Upper lobe of left lung (tissue), 6 donors: ENCODE measurements around the gene TPPP. TPM values are rescaled to one million over a fixed set of nuclear protein-coding genes. Genes with fewer than 3 reads are reported as not detected.

Experiments used
- ATAC-seq, 2 donors: fragments of 200-7000 bp; cut with Tn5 transposase; one replicate each; pipeline ENCODE4 v1.9.1; 2022; ENCODE audit warnings: mild to moderate bottlenecking in 2 of 2, moderate library complexity in 2 of 2; ENCODE audit not compliant: low FRiP score in 2 of 2
- DNase-seq, 2 donors: peaks; one replicate each; pipeline ENCODE4 v3.0.0-alpha.2; 2019 to 2020
- H3K27ac ChIP-seq, 4 donors: fragments of 200-600 bp; sonication (generic); one replicate each; pipeline ENCODE4 v1.5.1; 2016 to 2019
- H3K27me3 ChIP-seq, 4 donors: fragments of 200-600 bp; sonication (generic); one replicate each; pipeline ENCODE4 v1.5.1; 2017 to 2019
- H3K36me3 ChIP-seq, 4 donors: fragments of 200-600 bp; sonication (generic); one replicate each; pipeline ENCODE4 v1.5.1; 2016 to 2019
- H3K4me1 ChIP-seq, 4 donors: fragments of 200-600 bp; sonication (generic); one replicate each; pipeline ENCODE4 v1.5.1; 2018 to 2019
- H3K4me3 ChIP-seq, 4 donors: fragments of 200-600 bp; sonication (generic); one replicate each; pipeline ENCODE4 v1.5.1; 2017 to 2019; ENCODE audit warnings: mild to moderate bottlenecking in 2 of 4, moderate library complexity in 1 of 4
- H3K9me3 ChIP-seq, 4 donors: fragments of 200-600 bp; sonication (generic); one replicate each; pipeline ENCODE4 v1.5.1; 2018 to 2019
- CTCF ChIP-seq, 6 experiments: fragments of 450-650 bp in 4 of 6; fragments of 200-600 bp in 2 of 6; sonication (generic) in 2 of 6; IDR thresholded peaks; one replicate each; pipeline ENCODE4 v1.5.1; 2016 to 2019; ENCODE audit warnings: antibody characterized with exemption in 6 of 6
- EP300 ChIP-seq, 4 donors: sonication (generic); formaldehyde crosslinking; IDR thresholded peaks; one replicate each; pipeline ENCODE4 v1.5.1; 2017; ENCODE audit warnings: antibody characterized with exemption in 4 of 4, control low read depth in 2 of 4
- POLR2A ChIP-seq, 4 donors: fragments of 450-650 bp; IDR thresholded peaks; one replicate each; pipeline ENCODE4 v1.5.1; 2016 to 2017; ENCODE audit warnings: antibody characterized with exemption in 4 of 4, mild to moderate bottlenecking in 2 of 4
- POLR2AphosphoS5 ChIP-seq, 2 donors: sonication (generic); formaldehyde crosslinking; IDR thresholded peaks; one replicate each; pipeline ENCODE4 v1.5.1; 2017; ENCODE audit warnings: antibody characterized with exemption in 2 of 2
- WGBS, 2 donors: methylation state at CpG; one replicate each; pipeline ENCODE4 v1.1.5; 2017 to 2018; 5-methylcytosine and 5-hydroxymethylcytosine counted together
- total RNA-seq, 6 donors: library from RNA; depleted of rRNA in 4 of 6; stranded (reverse); fragments of >200 nt in 4 of 6; gene quantifications; one replicate each; pipeline versions ENCODE4 v1.1.0 to v1.2.1, GENCODE V29; 2016 to 2021
- donor health status: DM: no; HTN: no; CAD: no; lungs with moderate emphysema.
- donor health status: DM: no; HTN: yes; CAD: no; lungs with severe emphysema.

The TPPP gene
- total RNA-seq, 6 donors from 2014 or later, result 14.3 to 42.7 (median 19.1) TPM

- ATAC-seq, result no peak
Observed at GRCh38 chr5:647311-647710, 45.8 kb downstream of the TPPP start.

GRCh38 chr5:646396-647201 lies 46.6 kb downstream of the TPPP start:
- 95 to 97% methylated on average over 13 to 18 of the region's 18 CpGs for WGBS, 2 donors

More at GRCh38 chr5:647311-647710, 45.8 kb downstream of the TPPP start:
- Histone ChIP-seq H3K36me3 (peaks cover 0 to 38% (median 8%) of the 10 kb centered on the region in 4 donors), H3K9me3 (no peaks in the 10 kb centered on the region), H3K4me1 (no peaks in the 10 kb centered on the region), H3K4me3 (no peak overlapping the region), H3K27me3 (no peaks in the 10 kb centered on the region), H3K27ac (no peak overlapping the region)
- DNase-seq, result no peak
- WGBS, 2 donors, result 93 to 96% methylated on average over 4 of the region's 4 CpGs
- TF ChIP-seq POLR2A (IDR thresholded peaks at IDR 0.05), result no peak
- TF ChIP-seq EP300 (IDR thresholded peaks at IDR 0.05), result no peak
- no peak for TF ChIP-seq POLR2AphosphoS5 (IDR thresholded peaks at IDR 0.05)
- TF ChIP-seq CTCF (IDR thresholded peaks at IDR 0.05), result no peak

GRCh38 chr5:645421-645820 lies 47.7 kb downstream of the TPPP start:
- ATAC-seq (peak in 1 of 2 donors; percentile 34), DNase-seq (no peak)
- Histone ChIP-seq H3K4me1 (no peaks in the 10 kb centered on the region), H3K27me3 (no peaks in the 10 kb centered on the region), H3K4me3 (no peak overlapping the region), H3K36me3 (peaks cover 5 to 57% (median 15%) of the 10 kb centered on the region in 4 donors), H3K27ac (no peak overlapping the region), H3K9me3 (no peaks in the 10 kb centered on the region)
- TF ChIP-seq EP300 (IDR thresholded peaks at IDR 0.05) (no peak), CTCF (IDR thresholded peaks at IDR 0.05) (no peak), POLR2AphosphoS5 (IDR thresholded peaks at IDR 0.05) (no peak), POLR2A (IDR thresholded peaks at IDR 0.05) (no peak)
- 94% methylated on average over 13 of the region's 13 CpGs for WGBS, 2 donors

More at GRCh38 chr5:646396-647201, 46.6 kb downstream of the TPPP start:
- H3K36me3 ChIP-seq, result peaks cover 0 to 45% (median 6%) of the 10 kb centered on the region in 4 donors
- no peak overlapping the region for H3K4me3 ChIP-seq
- ATAC-seq (peak in 1 of 2 donors; percentile 31), DNase-seq (no peak)
- H3K27me3 ChIP-seq, result no peaks in the 10 kb centered on the region
- no peaks in the 10 kb centered on the region for H3K4me1 ChIP-seq
- TF ChIP-seq POLR2AphosphoS5 (IDR thresholded peaks at IDR 0.05) (no peak), CTCF (IDR thresholded peaks at IDR 0.05) (no peak), POLR2A (IDR thresholded peaks at IDR 0.05) (no peak), EP300 (IDR thresholded peaks at IDR 0.05) (no peak)
- H3K27ac ChIP-seq, result no peak overlapping the region
- no peaks in the 10 kb centered on the region for H3K9me3 ChIP-seq

GRCh38 chr5:644971-645370 lies 48.2 kb downstream of the TPPP start:
- no peak for TF ChIP-seq POLR2A (IDR thresholded peaks at IDR 0.05)
- no peak for TF ChIP-seq POLR2AphosphoS5 (IDR thresholded peaks at IDR 0.05)
- TF ChIP-seq EP300 (IDR thresholded peaks at IDR 0.05), result no peak
- Histone ChIP-seq H3K9me3 (no peaks in the 10 kb centered on the region), H3K27me3 (no peaks in the 10 kb centered on the region), H3K27ac (no peak overlapping the region), H3K4me3 (no peak overlapping the region), H3K36me3 (peaks cover 5 to 62% (median 17%) of the 10 kb centered on the region in 4 donors), H3K4me1 (no peaks in the 10 kb centered on the region)
- WGBS, 2 donors, result 95% methylated on average over 15 of the region's 15 CpGs
- no peak for ATAC-seq
- DNase-seq, result no peak

GRCh38 chr5:644509-644908 lies 48.6 kb downstream of the TPPP start:
- Histone ChIP-seq H3K9me3 (no peaks in the 10 kb centered on the region), H3K4me3 (no peak overlapping the region), H3K36me3 (peaks cover 5 to 66% (median 21%) of the 10 kb centered on the region in 4 donors), H3K27ac (no peak overlapping the region), H3K4me1 (no peaks in the 10 kb centered on the region), H3K27me3 (no peaks in the 10 kb centered on the region)
- TF ChIP-seq CTCF (IDR thresholded peaks at IDR 0.05) (no peak), POLR2A (IDR thresholded peaks at IDR 0.05) (no peak), POLR2AphosphoS5 (IDR thresholded peaks at IDR 0.05) (no peak), EP300 (IDR thresholded peaks at IDR 0.05) (no peak)
- WGBS, 2 donors, result 89 to 96% methylated on average over 9 to 13 of the region's 13 CpGs
- DNase-seq (no peak), ATAC-seq (no peak)
